ENCODE measurements around the gene NXPH3.

GRCh38 chr17:49545806-49546545 lies 29.7 kb upstream of the NXPH3 start:
- no peak for TF ChIP-seq EZH2 (IDR thresholded peaks at IDR 0.05; ENCODE audit: borderline replicate concordance, low read depth, low read length, severe bottlenecking)
- no peak for TF ChIP-seq CTCF (IDR thresholded peaks at IDR 0.05; ENCODE audit: borderline replicate concordance, extremely low read depth, low read length, poor library complexity, severe bottlenecking)

All from DND-41 (cell line).